HG02870 (cell line): ENCODE data around the gene SHISAL1.
"Not testable (repeated sequence)": the region's sequence is repeated elsewhere in the genome, so short reads cannot be mapped to it uniquely, and the experiment has no call there.

ENCODE experiments used
- ATAC-seq: cut with Tn5 transposase; IDR thresholded peaks from one replicate; pipeline ENCODE4 v1.9.1; 2021; ENCODE audit warnings: mild to moderate bottlenecking, moderate library complexity; ENCODE audit not compliant: unreplicated experiment

SHISAL1 gene

GRCh38 chr22:44305455-44305854 lies 7.3 kb downstream of the SHISAL1 start:
- ATAC-seq = no peak

DNA sequence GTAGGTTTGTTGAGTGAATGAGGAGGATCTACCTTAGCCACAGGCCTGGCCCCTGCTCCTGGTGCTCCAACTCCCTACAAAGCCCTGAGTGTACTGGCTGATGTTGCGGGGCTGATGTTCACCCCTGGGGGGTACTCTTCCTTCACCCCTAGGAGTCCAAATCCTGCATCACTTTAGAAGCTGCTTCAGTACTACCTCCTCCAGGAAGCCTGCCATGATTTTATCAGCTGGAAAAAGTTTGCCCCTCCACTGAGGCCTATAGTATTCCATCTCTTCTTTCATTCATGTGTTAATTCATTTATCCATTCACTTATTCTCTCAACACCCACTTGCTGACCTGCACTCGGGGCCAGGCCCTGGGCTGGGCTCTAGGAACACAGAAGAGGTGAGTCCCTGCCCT lies 7.8 kb downstream of the SHISAL1 start:
- no peak for ATAC-seq

DNA sequence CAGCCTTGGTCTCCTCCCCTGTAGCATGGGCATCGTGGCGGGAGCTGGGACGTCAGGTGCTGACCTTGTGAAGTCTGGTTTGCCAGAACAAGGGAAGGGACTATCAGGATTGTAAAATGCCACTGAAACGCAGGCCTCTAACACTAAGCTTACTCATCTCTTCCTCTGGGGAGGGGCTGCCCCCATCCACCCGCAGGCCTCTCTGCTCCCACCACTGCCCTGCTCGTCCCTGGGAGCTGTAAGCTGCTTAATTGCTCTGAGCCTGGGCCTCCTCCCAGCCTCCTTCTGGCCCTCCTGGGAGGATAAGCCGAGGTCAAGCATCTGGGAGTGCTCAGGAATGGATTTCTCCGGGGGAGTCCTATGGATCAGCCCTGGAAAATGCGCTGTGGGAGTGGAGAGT lies 8.4 kb downstream of the SHISAL1 start:
- no peak for ATAC-seq

DNA sequence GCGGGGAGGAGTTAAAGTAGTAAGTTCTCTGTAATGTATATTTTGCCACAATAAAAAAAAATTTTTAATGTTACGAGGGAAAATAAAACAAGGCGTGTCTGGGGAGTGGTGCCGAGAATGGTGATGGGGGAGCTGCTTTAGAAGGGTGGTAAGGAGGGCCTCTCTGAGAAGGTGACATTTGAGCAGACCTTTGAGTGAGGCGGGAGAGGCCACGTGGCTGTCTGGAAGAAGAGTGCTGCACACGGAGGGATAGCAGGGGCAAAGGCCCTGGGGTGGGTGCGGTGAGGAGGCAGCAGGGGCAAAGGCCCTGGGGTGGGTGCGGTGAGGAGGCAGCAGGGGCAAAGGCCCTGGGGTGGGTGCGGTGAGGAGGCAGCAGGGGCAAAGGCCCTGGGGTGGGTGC lies 10.4 kb downstream of the SHISAL1 start:
- ATAC-seq = not testable (repeated sequence)

- ATAC-seq = no peak
These were observed 11.7 kb downstream of the SHISAL1 start for GRCh38 chr22:44301039-44301438.

DNA sequence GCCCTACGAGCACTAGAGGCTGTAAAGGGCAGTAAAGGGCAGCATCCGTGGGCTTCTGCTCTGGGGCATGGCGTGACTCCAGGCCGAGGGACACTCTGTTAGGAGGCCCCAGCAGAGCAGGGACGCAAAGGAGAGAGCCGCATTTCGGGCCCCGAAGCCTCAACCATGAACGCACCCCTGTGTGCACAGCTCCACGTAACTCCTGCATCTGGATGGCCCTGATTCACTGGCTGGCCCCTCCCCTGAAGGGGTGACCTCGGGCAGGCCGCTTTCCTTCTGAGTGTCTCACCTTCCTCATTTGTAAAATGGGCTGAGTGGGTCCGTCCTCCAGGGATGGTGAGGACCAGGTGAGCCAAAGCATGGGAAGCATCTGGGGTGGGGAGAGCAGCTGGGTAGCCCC lies 13.6 kb downstream of the SHISAL1 start:
- ATAC-seq = no peak

DNA sequence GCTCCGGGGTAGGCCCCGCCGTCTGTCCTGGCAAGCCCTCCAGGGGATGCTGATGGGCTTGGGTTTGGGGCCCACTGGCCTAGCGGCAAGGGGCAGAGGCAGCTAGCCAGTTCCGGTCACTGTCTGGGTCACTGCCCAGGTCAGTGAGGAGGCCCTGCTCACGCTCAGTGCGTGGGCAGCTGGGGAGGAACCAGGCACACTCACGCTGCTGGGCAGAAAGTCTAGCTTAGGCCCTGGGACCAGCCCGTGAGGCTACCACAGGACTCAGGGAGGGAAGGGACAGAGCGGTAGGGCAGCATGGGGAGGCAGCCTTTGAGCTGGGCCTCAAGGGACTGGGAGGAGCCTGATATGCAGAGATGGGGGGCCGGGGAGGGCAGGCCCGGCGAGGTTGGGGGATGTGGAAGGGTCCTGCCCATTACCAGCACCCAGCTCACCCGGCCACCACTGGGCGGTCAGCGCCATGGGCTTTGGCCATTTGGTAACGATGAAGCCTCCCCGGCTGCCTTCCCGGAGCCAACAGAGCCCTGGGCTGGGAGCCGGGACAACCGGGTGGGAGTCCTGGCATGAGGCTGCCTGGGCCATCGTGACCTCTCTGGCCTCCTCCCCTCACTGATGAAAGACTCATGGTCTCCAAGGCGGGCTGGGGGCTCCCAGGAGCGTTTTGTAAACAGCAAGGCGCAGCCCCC lies 14.2 kb downstream of the SHISAL1 start:
- no peak for ATAC-seq

GRCh38 chr22:44297470-44298061 lies 15.2 kb downstream of the SHISAL1 start:
- no peak for ATAC-seq

DNA sequence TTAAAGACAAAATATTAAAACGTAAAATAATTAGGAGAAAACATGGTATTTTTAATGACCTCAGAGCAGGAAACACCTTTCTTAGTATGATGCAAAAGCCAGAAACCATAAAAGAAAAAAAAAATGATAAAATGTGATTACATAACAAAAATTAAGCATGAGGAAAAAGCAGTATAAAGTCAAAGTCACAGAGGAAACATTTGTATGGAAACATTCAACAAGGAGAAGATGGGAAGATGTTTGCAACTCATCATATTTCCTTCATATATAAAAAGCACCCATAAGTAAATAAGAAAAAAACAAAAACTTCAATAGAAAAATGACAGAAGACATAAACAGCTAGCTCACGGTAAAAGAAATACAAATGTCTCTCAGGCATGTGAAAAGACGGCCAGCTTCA lies 17.3 kb downstream of the SHISAL1 start:
- no peak for ATAC-seq

GRCh38 chr22:44293876-44294275 lies 18.9 kb downstream of the SHISAL1 start:
- no peak for ATAC-seq

- ATAC-seq = no peak
These were observed 19.7 kb downstream of the SHISAL1 start for GRCh38 chr22:44293034-44293433.

- ATAC-seq = no peak
These were observed 20.2 kb downstream of the SHISAL1 start for GRCh38 chr22:44292521-44292920.

DNA sequence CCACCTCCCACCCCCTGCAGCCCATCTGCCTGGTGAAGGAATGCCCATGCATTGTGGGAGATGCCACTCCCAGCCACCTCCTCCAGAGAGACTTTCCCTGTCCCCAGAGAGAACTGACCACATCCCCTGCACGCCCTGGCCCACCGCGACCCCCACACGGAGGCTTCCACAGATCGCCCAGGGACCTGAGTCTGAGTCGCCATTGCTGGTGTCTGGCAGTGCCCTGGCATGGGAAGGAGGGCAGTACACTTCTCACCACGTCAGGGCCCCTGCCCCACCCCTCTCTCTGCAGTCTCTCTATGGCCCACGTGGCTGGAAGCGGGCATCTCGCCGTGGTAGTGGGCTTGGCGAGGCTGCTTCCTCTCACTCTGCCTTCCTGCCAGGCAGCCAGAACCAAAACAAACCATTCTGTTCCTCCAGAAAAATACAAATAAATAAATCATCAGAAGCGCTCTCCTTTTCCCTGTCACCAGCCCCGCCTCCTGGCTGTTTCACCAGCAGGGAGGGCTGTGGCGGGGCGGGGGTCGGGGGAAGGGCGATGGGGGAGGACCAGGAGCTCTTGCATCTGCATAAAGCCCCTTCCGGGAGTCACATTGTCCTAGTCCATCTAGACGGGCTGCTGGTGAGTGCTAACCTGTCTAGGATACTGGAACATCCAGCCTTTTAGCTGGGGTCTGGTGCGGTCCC lies 20.9 kb downstream of the SHISAL1 start:
- no peak for ATAC-seq

DNA sequence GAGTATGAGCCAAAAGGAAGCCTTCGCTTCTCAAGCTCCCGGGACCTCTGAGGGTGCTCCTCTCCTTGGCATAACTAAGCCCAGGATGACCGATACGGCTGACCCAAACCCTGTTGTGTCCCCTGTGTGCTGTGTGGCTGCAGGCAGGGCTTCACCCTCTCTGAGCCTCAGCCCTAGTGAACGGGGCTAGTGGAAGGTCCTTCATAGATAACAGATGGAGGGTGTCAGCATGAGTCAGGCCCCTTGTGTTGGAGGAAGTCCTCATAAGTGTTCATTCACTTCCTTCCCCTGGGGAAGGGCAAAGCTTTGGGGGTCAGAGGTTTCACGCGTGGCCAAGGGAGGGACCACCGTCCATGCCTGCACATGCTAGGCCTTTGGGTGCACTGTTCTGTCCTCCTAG lies 21.5 kb downstream of the SHISAL1 start:
- no peak for ATAC-seq

DNA sequence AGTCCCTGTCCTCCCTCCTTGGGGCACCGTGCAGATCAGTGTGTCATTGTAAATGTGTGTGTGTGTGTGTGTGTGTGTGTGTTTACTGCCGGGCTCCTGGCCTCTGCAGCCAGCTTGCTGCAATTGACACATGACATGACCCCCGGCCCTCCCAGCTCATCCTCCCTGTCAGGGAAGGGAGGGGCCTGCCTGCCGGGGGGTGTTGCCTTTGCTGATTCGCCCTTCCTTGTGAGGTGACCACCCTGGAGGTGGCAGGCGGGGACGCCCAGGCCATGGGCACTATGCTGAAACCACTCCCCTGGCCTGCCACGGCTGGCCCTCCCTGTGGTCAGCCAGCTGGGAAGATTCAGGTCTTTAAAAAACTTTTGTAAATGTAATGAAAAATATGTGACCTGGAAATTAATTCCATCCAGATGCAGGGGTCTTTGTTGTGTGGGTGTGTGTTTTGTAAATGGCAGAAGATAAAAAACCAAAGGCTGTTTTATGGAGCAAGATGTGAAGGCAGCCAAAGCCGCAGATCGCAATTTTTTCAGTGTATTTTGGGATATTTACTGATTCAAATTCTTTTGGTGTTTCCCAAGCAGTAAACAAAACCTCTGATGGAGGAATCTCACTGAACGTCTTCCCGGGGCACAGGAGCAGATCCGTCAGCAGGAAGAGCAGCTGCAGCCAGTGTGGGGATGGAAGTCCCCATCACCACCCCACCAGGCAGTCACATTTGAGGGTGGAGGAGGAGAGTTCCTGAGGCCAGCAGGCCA lies 23.2 kb downstream of the SHISAL1 start:
- ATAC-seq = no peak

DNA sequence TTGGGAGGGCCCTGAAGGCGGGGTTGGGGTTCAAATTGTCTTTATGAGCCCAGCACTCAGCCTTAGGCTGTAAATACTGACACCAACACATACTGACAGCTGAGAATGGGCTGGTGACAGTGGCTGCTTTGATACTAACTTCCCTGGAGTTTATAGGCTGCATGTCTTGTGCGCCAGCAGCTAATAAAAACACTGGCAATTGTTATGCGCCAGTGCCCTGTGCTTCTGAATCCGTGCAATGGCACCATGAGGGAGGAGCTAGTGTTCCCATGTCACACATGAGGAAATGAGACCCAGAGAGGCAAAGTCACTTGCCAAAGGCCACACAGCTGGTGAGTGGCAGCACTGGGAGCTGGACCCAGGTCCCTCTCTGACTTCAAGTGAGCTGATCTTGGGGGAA lies 23.8 kb downstream of the SHISAL1 start:
- no peak for ATAC-seq

DNA sequence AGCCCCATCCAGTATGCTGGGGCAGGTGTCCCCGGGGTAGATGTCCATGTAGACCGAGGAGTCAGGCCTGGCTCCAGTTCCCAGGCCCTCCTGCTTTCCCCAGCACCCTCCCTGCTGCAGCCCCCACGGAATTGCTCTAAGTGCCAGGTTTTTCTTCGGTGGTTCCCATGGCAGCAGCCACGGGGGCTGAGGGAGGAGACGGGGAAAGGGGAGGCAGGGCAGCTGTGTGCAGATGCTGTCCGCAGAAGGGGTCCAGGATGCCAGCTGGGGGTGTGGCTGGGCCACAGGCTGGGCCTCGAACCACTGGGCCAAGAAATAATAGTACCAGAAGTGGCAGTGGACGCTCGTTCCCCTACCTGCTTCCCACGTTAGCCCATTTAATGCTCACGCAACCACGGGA lies 25.0 kb downstream of the SHISAL1 start:
- ATAC-seq = no peak

DNA sequence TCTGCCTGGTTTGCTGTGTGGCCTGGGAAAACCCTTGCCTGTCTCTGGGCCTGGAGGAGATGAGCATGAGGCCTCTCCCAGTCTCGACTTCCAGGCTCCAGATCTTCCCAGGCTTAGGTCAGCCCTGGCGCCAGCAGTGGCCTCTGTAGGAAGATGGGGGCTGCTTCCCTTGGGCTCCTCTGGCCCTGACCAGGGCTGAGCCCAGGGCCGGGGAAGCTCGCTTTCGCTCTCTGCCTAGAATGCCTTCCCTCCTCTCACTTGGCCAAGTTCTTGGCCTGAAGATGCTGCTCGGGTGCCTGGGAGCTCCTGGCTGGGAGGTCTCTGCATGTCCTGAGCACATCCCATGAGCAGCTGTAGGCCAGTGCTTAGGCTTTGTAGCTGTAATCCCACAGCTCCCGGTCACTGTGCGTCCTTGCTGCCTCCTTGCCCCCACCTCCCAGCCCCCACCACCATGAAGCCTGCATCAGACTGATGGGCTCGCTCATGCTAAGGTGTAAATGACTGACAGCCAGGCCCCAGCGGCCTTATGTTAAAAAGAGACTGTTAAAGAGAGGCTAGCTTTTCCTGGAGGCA lies 25.5 kb downstream of the SHISAL1 start:
- ATAC-seq = no peak

DNA sequence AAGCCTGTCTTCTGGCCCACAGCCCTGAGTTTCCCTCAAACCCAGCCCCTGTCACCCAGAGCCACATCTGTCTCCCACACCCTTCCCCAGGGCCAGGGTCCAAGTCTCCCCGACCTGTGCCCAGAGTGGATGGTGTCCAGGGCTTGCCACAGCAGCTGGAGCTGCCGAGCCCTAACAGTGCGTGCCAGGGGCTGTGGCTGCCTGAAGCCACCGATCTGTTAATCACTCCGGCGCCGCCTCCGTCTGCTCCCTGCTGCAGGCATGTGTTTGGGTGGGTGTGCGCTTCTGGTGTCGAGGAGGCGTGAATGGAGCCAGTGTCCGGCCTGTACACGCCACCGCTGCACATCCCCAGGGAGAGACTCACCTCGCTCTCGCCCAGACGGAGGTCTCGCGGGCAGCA lies 26.1 kb downstream of the SHISAL1 start:
- no peak for ATAC-seq

DNA sequence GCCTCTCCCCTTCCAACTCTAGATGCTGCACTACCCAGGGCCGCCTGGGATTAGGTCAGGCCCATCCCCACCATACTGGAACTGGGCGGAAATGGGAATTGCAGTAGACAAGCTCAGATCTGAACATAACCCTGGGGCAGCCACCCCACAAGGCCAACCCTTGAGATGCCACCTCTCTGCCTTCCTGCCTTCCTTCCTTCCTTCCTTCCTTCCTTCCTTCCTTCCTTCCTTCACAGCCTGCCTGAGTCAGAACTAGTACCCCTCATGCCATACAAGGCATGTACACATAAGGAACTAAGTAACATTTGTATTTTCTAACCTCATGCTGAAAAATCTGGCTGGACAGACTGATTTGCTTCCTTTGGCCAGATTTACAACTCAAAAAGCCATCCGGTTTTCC lies 28.0 kb downstream of the SHISAL1 start:
- no peak for ATAC-seq
